CD4-positive, alpha-beta memory T cell (primary cell): ENCODE results near the gene OGFR. TPM values are rescaled to one million over a fixed set of nuclear protein-coding genes. Genes with fewer than 3 reads are reported as not detected.

ENCODE experiments used
- CTCF ChIA-PET: fragments of 350-600 bp; sonication (Branson Sonifier 250); formaldehyde crosslinking; loops from one replicate; lab custom pipeline; 2021; ENCODE audit warnings: inconsistent platforms; ENCODE audit not compliant: partially characterized antibody; lab: Charles Lee
- POLR2A ChIA-PET: fragments of 350-600 bp; sonication (Branson Sonifier 250); formaldehyde crosslinking; loops from one replicate; lab custom pipeline; 2021; ENCODE audit not compliant: partially characterized antibody; lab: Charles Lee
- DNase-seq, 5 donors: peaks; one replicate each; pipeline versions ENCODE4 v3.0.0 to v3.0.0-alpha.2; 2020 to 2022; ENCODE audit warnings: mixed read lengths in 1 of 5
- H3K27ac ChIP-seq: one replicate; pipeline ENCODE4 v1.7.0; 2013; ENCODE audit warnings: low read depth, low read length
- H3K27me3 ChIP-seq: 2 replicates; pipeline ENCODE4 v1.7.0; 2013; ENCODE audit warnings: mild to moderate bottlenecking, low read length, moderate library complexity; ENCODE audit not compliant: insufficient read depth
- H3K36me3 ChIP-seq: 2 replicates; pipeline ENCODE4 v1.7.0; 2013; ENCODE audit warnings: mild to moderate bottlenecking, low read length, moderate library complexity; ENCODE audit not compliant: insufficient read depth
- H3K4me1 ChIP-seq: 2 replicates; pipeline ENCODE4 v1.7.0; 2013; ENCODE audit warnings: mild to moderate bottlenecking, low read length, moderate library complexity; ENCODE audit not compliant: insufficient read depth
- H3K4me3 ChIP-seq, 2 donors: one replicate each; pipeline ENCODE4 v1.7.0; 2013; ENCODE audit warnings: low read length in 2 of 2, mild to moderate bottlenecking in 1 of 2
- H3K9me3 ChIP-seq, 2 donors: one replicate each; pipeline ENCODE4 v1.7.0; 2013; ENCODE audit warnings: low read length in 2 of 2, control low read depth in 1 of 2; ENCODE audit not compliant: control insufficient read depth in 1 of 2
- H3K27ac Mint-ChIP-seq, 7 donors: one replicate each; pipeline ENCODE4 v1.8.0; 2020 to 2021; ENCODE audit warnings: mixed read lengths in 7 of 7, mild to moderate bottlenecking in 6 of 7, inconsistent platforms in 3 of 7, moderate library complexity in 3 of 7
- H3K27me3 Mint-ChIP-seq, 2 donors: one replicate each; pipeline ENCODE4 v1.8.0; 2020 to 2021; ENCODE audit warnings: mixed read lengths in 2 of 2
- H3K36me3 Mint-ChIP-seq, 2 donors: one replicate each; pipeline ENCODE4 v1.8.0; 2020 to 2021; ENCODE audit warnings: mixed read lengths in 2 of 2, inconsistent platforms in 1 of 2, mild to moderate bottlenecking in 1 of 2
- H3K4me1 Mint-ChIP-seq, 4 donors: one replicate each; pipeline ENCODE4 v1.8.0; 2020 to 2021; ENCODE audit warnings: mixed read lengths in 4 of 4, mild to moderate bottlenecking in 1 of 4
- H3K4me3 Mint-ChIP-seq, 8 donors: one replicate each; pipeline ENCODE4 v1.8.0; 2020 to 2021; ENCODE audit warnings: mixed read lengths in 8 of 8, mild to moderate bottlenecking in 7 of 8, moderate library complexity in 6 of 8, inconsistent platforms in 3 of 8
- H3K9me3 Mint-ChIP-seq, 8 donors: one replicate each; pipeline ENCODE4 v1.8.0; 2020 to 2021; ENCODE audit warnings: mixed read lengths in 8 of 8, mild to moderate bottlenecking in 5 of 8, inconsistent platforms in 3 of 8, moderate library complexity in 1 of 8
- intact Hi-C: fragments of 100-400 bp; cut with micrococcal nuclease; formaldehyde crosslinking; loops from one replicate; pipeline ENCODE4 v1.15.1; 2023
- polyA plus RNA-seq, 2 donors: library from polyadenylated mRNA; unstranded; fragments of 300-500 nt; fragmentation: Illumina TruSeq; gene quantifications; one replicate each; pipeline ENCODE4 v1.2.3, GENCODE V29; 2021
- total RNA-seq, 2 experiments: library from RNA; stranded (reverse); gene quantifications; one replicate each; pipeline ENCODE4 v1.2.3, GENCODE V29; 2021

The OGFR gene
- total and polyA plus RNA-seq, 4 experiments from 2014 or later: 13.8 to 75.9 (median 69.4) TPM

DNA sequence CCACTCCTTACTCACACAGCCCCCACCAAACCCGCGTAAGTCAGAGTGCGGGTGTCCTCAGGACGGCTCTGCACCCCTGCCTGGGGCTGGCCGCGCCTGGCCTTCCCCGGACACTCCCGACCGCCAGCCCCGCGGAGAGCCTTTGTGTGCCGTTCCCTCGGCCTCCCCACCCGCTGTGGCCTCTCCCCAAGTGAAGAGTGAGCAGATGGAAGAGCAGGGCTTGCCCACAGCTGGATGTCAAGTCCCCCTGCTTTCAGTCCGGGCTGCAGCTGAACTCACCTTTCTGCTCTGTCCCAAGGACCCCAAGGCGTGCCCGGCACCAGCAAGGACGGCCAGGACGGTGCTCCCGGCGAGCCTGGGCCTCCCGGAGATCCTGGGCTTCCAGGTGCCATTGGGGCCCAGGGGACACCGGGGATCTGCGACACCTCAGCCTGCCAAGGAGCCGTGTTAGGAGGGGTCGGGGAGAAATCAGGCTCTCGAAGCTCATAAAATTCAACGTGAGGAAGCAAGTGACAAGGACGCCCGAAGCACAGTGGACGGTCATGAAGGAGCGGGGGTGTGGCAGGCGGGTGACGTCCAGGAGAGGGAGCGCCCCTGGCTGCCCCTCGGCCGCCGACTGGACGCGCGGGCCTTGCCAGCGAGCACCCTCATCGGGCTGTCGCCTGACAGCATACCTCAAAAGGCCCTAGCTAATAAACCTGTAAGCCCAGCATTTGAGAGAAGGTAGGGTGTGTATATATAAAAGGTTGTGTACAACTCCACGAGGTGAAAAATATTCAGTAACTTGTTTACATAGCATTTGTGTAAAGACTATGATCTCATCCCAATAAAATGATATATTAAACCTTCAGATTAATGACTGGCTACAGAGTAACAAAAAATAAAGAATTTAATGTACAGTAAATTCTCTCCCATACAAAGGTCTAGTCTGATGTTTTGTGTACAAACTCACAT, 35.9 kb downstream of the OGFR start:
- Histone ChIP-seq H3K4me1 (no peaks in the 10 kb centered on the region), H3K36me3 (no peaks in the 10 kb centered on the region), H3K4me3 (no peak overlapping the region), H3K27ac (no peak overlapping the region), H3K9me3 (no peaks in the 10 kb centered on the region), H3K27me3 (no peaks in the 10 kb centered on the region)
- intact Hi-C loops: no loop called here
- POLR2A ChIA-PET: no interaction called here
- no peak for DNase-seq
- peaks cover 2% of the 10 kb centered on the region in 2 donors for H3K27me3 Mint-ChIP-seq
- CTCF ChIA-PET: no interaction called here
- H3K36me3 Mint-ChIP-seq: peaks cover 2% of the 10 kb centered on the region in 2 donors
- H3K9me3 Mint-ChIP-seq: peaks cover 0 to 1% (median 0%) of the 10 kb centered on the region in 8 donors
- H3K4me3 Mint-ChIP-seq: no peak overlapping the region
- no peak overlapping the region for H3K27ac Mint-ChIP-seq
- no peaks in the 10 kb centered on the region for H3K4me1 Mint-ChIP-seq

- H3K36me3 ChIP-seq: no peaks in the 10 kb centered on the region
- ChIA-PET POLR2A (no interaction called here), CTCF (no interaction called here)
These were observed 37.1 kb downstream of the OGFR start for GRCh38 chr20:62841705-62842212.

DNA sequence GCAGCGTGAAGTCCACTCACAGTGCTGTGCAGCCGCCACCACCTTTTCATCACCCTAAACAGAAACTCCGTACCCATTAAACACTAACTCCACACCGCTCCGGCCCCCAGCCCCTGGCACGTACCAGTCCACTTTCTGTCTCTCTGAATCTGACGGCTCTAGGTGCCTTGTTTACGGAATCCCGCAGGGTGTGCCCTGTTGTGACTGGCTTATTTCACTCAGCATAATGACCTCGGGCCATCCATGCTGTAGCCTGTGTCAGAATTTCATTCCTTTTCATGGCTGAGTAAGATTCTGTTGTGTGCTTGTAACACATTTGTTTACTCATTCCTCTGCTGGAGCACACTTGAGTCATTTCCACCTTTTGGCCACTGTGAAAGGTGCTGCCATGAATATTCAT, 39.0 kb downstream of the OGFR start:
- Mint-ChIP-seq H3K9me3 (peaks cover 0 to 3% (median 0%) of the 10 kb centered on the region in 8 donors), H3K27me3 (no peaks in the 10 kb centered on the region), H3K36me3 (peaks cover 4 to 6% of the 10 kb centered on the region in 2 donors), H3K27ac (no peak overlapping the region), H3K4me1 (no peaks in the 10 kb centered on the region), H3K4me3 (no peak overlapping the region)
- H3K4me1 ChIP-seq: no peaks in the 10 kb centered on the region
- intact Hi-C loops: no loop called here
- CTCF ChIA-PET: no interaction called here
- no peak overlapping the region for H3K4me3 ChIP-seq
- no peaks in the 10 kb centered on the region for H3K36me3 ChIP-seq
- POLR2A ChIA-PET: no interaction called here
- H3K9me3 ChIP-seq: no peaks in the 10 kb centered on the region
- no peak overlapping the region for H3K27ac ChIP-seq
- no peaks in the 10 kb centered on the region for H3K27me3 ChIP-seq
- DNase-seq: no peak

More at GRCh38 chr20:62841705-62842212, 37.1 kb downstream of the OGFR start:
- no peak overlapping the region for H3K27ac ChIP-seq
- no peak overlapping the region for H3K4me3 ChIP-seq
- no peaks in the 10 kb centered on the region for H3K9me3 ChIP-seq
- Mint-ChIP-seq H3K36me3 (peaks cover 2 to 6% of the 10 kb centered on the region in 2 donors), H3K27me3 (peaks cover 0 to 1% of the 10 kb centered on the region in 2 donors), H3K27ac (no peak overlapping the region), H3K4me3 (no peak overlapping the region), H3K9me3 (peaks cover 0 to 1% (median 0%) of the 10 kb centered on the region in 8 donors), H3K4me1 (no peaks in the 10 kb centered on the region)
- no peaks in the 10 kb centered on the region for H3K27me3 ChIP-seq
- H3K4me1 ChIP-seq: no peaks in the 10 kb centered on the region
- intact Hi-C loops: no loop called here
- DNase-seq: no peak

GRCh38 chr20:62844182-62844581, 39.5 kb downstream of the OGFR start:
- ChIA-PET POLR2A (no interaction called here), CTCF (no interaction called here)
- intact Hi-C loops: no loop called here
- Mint-ChIP-seq H3K4me1 (no peaks in the 10 kb centered on the region), H3K9me3 (peaks cover 0 to 3% (median 0%) of the 10 kb centered on the region in 8 donors), H3K4me3 (no peak overlapping the region), H3K27ac (no peak overlapping the region), H3K27me3 (no peaks in the 10 kb centered on the region), H3K36me3 (peaks cover 4 to 6% of the 10 kb centered on the region in 2 donors)
- Histone ChIP-seq H3K36me3 (no peaks in the 10 kb centered on the region), H3K4me3 (no peak overlapping the region), H3K4me1 (no peaks in the 10 kb centered on the region), H3K27ac (no peak overlapping the region), H3K9me3 (no peaks in the 10 kb centered on the region), H3K27me3 (no peaks in the 10 kb centered on the region)
- DNase-seq: no peak

DNA sequence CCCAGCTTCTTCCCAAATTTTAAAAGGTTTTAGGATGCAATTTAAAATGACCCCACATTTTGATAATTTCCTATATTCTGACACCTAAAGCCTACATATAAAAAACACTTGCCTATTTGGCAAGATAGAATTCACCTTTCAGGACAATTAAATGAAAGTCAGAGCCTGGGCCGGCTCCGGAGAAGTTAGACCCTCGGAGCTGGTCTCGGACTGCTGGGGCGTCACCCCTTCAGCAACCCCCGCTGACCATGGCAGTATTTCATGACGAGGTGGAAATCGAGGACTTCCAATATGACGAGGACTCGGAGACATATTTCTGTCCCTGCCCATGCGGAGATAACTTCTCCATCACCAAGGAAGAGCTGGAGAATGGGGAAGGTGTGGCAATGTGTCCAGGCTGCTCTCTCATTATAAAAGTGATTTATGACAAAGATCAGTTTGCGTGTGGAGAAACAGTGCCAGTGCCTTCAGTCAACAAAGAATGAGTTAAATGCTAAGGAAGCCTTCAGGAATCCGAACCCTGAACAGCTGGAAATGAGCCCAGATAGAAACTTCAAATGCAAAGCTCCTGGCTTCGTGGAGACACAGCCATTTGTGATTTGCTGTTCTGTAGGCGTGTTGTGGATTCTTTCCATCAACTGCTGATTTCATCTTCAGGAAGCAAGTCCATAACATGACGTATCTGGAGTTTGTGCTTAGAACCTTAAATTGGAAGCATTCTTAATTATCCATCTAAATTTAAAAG, 41.0 kb downstream of the OGFR start:
- ChIA-PET CTCF (no interaction called here), POLR2A (no interaction called here)
- no peak overlapping the region for H3K4me3 Mint-ChIP-seq
- no peaks in the 10 kb centered on the region for H3K4me1 ChIP-seq
- intact Hi-C loops: no loop called here
- no peak overlapping the region for H3K4me3 ChIP-seq
- no peak overlapping the region for H3K27ac Mint-ChIP-seq
- H3K9me3 ChIP-seq: no peaks in the 10 kb centered on the region
- H3K4me1 Mint-ChIP-seq: no peaks in the 10 kb centered on the region
- peaks cover 6 to 9% of the 10 kb centered on the region in 2 donors for H3K36me3 Mint-ChIP-seq
- H3K27ac ChIP-seq: no peak overlapping the region
- peaks cover 0 to 2% (median 0%) of the 10 kb centered on the region in 8 donors for H3K9me3 Mint-ChIP-seq
- no peaks in the 10 kb centered on the region for H3K36me3 ChIP-seq
- no peaks in the 10 kb centered on the region for H3K27me3 ChIP-seq
- no peak for DNase-seq
- no peaks in the 10 kb centered on the region for H3K27me3 Mint-ChIP-seq

DNA sequence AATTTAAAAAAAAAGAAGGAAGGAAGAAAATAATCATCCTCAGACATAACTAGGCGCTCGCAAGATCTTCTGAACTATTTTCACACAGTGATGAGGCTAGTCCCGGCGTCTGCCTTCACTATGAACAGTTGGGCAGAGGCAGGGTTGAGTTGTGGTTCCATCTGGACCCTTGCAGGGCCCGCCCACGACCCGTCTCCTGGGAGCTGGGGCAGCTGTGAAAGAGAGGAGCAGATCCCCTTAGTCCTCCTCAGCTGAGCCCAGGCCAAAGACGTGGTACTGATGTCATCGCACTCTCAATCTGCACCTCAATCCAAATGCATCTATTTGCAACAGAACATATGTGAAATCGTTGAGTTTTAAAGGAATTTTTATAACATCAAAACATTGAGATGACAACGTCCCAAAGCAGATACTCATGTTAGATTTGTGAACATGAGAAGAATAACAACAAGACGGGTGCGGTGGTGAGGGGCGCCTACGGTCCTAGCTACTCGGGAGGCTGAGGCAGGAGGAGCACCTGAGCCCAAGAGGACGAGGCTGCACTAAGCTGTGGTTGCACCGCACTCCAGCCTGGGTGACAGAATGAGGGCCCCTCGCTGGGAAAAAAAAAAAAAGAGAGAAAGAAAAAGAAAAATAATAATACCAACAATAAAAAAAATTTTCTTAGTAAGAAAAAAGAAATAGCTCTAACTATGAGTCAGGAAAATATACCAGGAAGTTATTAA, 41.7 kb downstream of the OGFR start:
- H3K27me3 Mint-ChIP-seq: no peaks in the 10 kb centered on the region
- CTCF ChIA-PET: interaction anchor here (1.1 kb wide), 1 partner anchor 38 kb away, joined by 3 read pairs; no protein-coding TSS in a partner anchor

More for the DNA sequence above, 41.7 kb downstream of the OGFR start:
- Mint-ChIP-seq H3K36me3 (peaks cover 6 to 10% of the 10 kb centered on the region in 2 donors), H3K4me1 (peaks cover 0 to 1% (median 0%) of the 10 kb centered on the region in 4 donors), H3K4me3 (no peak overlapping the region), H3K27ac (no peak overlapping the region), H3K9me3 (peaks cover 0 to 2% (median 0%) of the 10 kb centered on the region in 8 donors)
- Histone ChIP-seq H3K4me3 (no peak overlapping the region), H3K9me3 (no peaks in the 10 kb centered on the region), H3K27me3 (no peaks in the 10 kb centered on the region), H3K4me1 (no peaks in the 10 kb centered on the region), H3K36me3 (no peaks in the 10 kb centered on the region), H3K27ac (no peak overlapping the region)
- POLR2A ChIA-PET: no interaction called here
- DNase-seq: no peak
- intact Hi-C loops: no loop called here
